HUES6 (cell line): ENCODE data around the gene SCN8A.

ENCODE experiments used
- H3K27ac ChIP-seq: 2 replicates; pipeline ENCODE4 v1.7.0; 2013; ENCODE audit warnings: low read depth, mild to moderate bottlenecking, low read length, inconsistent platforms
- H3K27me3 ChIP-seq: 2 replicates; pipeline ENCODE4 v1.6.1; 2013; ENCODE audit warnings: low read length; ENCODE audit not compliant: control insufficient read depth, insufficient read depth
- H3K36me3 ChIP-seq: 2 replicates; pipeline ENCODE4 v1.6.1; 2013; ENCODE audit warnings: low read length; ENCODE audit not compliant: control insufficient read depth, insufficient read depth
- H3K4me1 ChIP-seq: 2 replicates; pipeline ENCODE4 v1.6.1; 2013; ENCODE audit warnings: low read length; ENCODE audit not compliant: control insufficient read depth, insufficient read depth
- H3K4me3 ChIP-seq: 2 replicates; pipeline ENCODE4 v1.5.1; 2013; ENCODE audit warnings: low read depth, low read length
- H3K9ac ChIP-seq: one replicate; pipeline ENCODE4 v1.6.1; 2013; ENCODE audit warnings: mild to moderate bottlenecking, low read length
- H3K9me3 ChIP-seq: 2 replicates; pipeline ENCODE4 v1.6.1; 2013; ENCODE audit warnings: low read depth, low read length; ENCODE audit not compliant: control insufficient read depth, insufficient read depth

The SCN8A gene

DNA sequence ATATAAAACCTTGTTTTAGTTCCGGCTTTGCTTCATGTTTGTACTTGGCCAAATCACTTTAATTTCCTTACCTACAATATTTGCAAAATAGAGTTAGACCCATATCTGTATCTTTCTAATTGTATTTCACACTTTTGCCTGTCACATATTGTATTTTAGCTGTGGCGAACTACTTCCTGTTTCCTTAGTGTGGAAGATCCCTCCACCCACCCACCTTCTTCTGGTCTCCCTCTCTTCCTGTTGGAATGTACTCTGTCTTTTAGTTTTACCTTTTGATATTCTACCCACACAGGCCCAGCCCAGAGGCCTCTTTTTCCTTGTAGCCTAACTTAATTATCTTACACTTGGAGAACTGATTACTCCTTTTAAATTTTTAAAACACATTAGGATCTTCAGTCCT, 78.2 kb downstream of the SCN8A start:
- no peaks in the 10 kb centered on the region for H3K9me3 ChIP-seq
- H3K9ac ChIP-seq, result no peak overlapping the region
- no peak overlapping the region for H3K27ac ChIP-seq
- no peak overlapping the region for H3K4me3 ChIP-seq
- no peaks in the 10 kb centered on the region for H3K27me3 ChIP-seq
- peaks cover 17% of the 10 kb centered on the region for H3K4me1 ChIP-seq
- H3K36me3 ChIP-seq, result no peaks in the 10 kb centered on the region

- Histone ChIP-seq H3K4me3 (no peak overlapping the region), H3K9me3 (no peaks in the 10 kb centered on the region), H3K36me3 (no peaks in the 10 kb centered on the region), H3K27ac (no peak overlapping the region), H3K4me1 (peaks cover 17% of the 10 kb centered on the region), H3K27me3 (no peaks in the 10 kb centered on the region), H3K9ac (no peak overlapping the region)
These were observed 79.0 kb downstream of the SCN8A start for GRCh38 chr12:51669996-51670395.

GRCh38 chr12:51672334-51672733, 81.3 kb downstream of the SCN8A start:
- H3K9me3 ChIP-seq, result no peaks in the 10 kb centered on the region
- no peak overlapping the region for H3K4me3 ChIP-seq
- no peaks in the 10 kb centered on the region for H3K36me3 ChIP-seq
- H3K9ac ChIP-seq, result no peak overlapping the region
- peaks cover 6% of the 10 kb centered on the region for H3K4me1 ChIP-seq
- no peaks in the 10 kb centered on the region for H3K27me3 ChIP-seq
- H3K27ac ChIP-seq, result no peak overlapping the region

DNA sequence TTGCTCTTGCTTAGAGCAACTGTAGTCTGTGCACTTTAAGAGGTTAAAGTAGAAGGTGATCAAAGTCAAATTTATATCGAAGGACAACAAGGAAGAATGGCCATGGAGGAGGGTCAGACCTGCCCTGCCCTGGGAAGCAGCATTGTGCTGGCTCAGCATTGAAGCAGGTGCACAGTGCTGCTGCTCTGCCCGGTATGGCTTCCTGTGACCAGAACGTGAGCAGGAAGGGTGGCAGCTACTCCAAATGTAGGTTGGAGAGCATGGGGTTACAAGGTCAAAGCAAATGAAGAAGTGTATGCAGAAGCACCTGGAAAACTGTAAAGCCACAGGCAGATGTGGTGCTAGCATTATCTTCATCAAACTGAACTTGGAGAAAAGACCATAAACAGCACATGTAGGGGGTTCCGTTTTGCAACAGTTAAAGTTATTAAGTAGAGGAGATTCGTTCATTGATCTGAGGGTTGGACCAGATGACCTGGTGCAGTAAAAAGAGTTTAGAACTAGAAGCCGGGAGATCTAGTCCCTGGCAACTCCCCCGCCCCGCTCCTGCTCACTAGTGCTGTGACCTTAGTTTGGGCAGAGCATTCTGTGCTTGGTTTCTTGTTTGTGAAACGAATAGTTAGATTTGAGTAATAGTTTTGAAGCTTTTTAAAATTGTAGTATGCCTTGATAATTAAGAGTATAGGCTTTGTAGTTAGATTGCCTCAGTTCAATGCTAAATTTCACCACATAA, 84.2 kb downstream of the SCN8A start:
- Histone ChIP-seq H3K27ac (no peak overlapping the region), H3K36me3 (no peaks in the 10 kb centered on the region), H3K9ac (no peak overlapping the region)

DNA sequence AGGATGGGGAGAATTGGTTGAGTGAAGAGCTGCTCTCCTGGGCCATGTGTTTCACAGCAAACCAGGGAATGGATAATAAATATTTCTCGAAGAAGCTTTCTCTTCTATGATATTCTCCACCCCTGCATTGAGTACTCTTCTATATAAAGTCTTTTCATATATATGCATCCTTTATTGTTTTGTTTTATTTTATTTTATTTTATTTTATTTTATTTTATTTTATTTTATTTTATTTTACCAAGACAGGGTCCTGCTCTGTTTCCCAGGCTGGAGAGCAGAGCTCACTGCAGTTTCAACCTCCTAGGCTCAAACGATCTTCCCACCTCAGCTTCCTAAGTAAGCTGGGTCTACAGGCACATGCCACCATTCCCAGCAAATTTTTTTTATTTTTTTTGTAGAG, 85.8 kb downstream of the SCN8A start:
- Histone ChIP-seq H3K9ac (no peak overlapping the region), H3K36me3 (no peaks in the 10 kb centered on the region), H3K4me3 (no peak overlapping the region), H3K4me1 (peaks cover 11% of the 10 kb centered on the region), H3K9me3 (no peaks in the 10 kb centered on the region), H3K27ac (no peak overlapping the region), H3K27me3 (no peaks in the 10 kb centered on the region)

More for the DNA sequence above, 84.2 kb downstream of the SCN8A start:
- H3K4me1 ChIP-seq, result peaks cover 11% of the 10 kb centered on the region
- H3K27me3 ChIP-seq, result no peaks in the 10 kb centered on the region
- no peak overlapping the region for H3K4me3 ChIP-seq
- H3K9me3 ChIP-seq, result no peaks in the 10 kb centered on the region

- no peaks in the 10 kb centered on the region for H3K9me3 ChIP-seq
- H3K36me3 ChIP-seq, result no peaks in the 10 kb centered on the region
- no peak overlapping the region for H3K27ac ChIP-seq
- H3K4me1 ChIP-seq, result peaks cover 11% of the 10 kb centered on the region
- no peak overlapping the region for H3K4me3 ChIP-seq
- H3K27me3 ChIP-seq, result no peaks in the 10 kb centered on the region
- H3K9ac ChIP-seq, result no peak overlapping the region
These were observed 86.4 kb downstream of the SCN8A start for GRCh38 chr12:51677284-51677968.

- Histone ChIP-seq H3K4me3 (no peak overlapping the region), H3K9me3 (no peaks in the 10 kb centered on the region), H3K27ac (no peak overlapping the region), H3K36me3 (no peaks in the 10 kb centered on the region), H3K9ac (no peak overlapping the region), H3K27me3 (no peaks in the 10 kb centered on the region), H3K4me1 (peaks cover 11% of the 10 kb centered on the region)
These were observed 87.2 kb downstream of the SCN8A start for GRCh38 chr12:51678086-51678724.

- no peaks in the 10 kb centered on the region for H3K27me3 ChIP-seq
- H3K9ac ChIP-seq, result no peak overlapping the region
- no peaks in the 10 kb centered on the region for H3K36me3 ChIP-seq
- peaks cover 9% of the 10 kb centered on the region for H3K4me1 ChIP-seq
- H3K27ac ChIP-seq, result no peak overlapping the region
- H3K9me3 ChIP-seq, result no peaks in the 10 kb centered on the region
- no peak overlapping the region for H3K4me3 ChIP-seq
These were observed 91.9 kb downstream of the SCN8A start for GRCh38 chr12:51682981-51683380.

- H3K4me3 ChIP-seq, result no peak overlapping the region
- H3K9me3 ChIP-seq, result no peaks in the 10 kb centered on the region
- no peaks in the 10 kb centered on the region for H3K27me3 ChIP-seq
- H3K4me1 ChIP-seq, result peaks cover 8% of the 10 kb centered on the region
- no peaks in the 10 kb centered on the region for H3K36me3 ChIP-seq
- no peak overlapping the region for H3K9ac ChIP-seq
- no peak overlapping the region for H3K27ac ChIP-seq
These were observed 92.8 kb downstream of the SCN8A start for GRCh38 chr12:51683763-51684357.

GRCh38 chr12:51686727-51687126, 95.7 kb downstream of the SCN8A start:
- Histone ChIP-seq H3K9ac (no peak overlapping the region), H3K4me1 (peaks cover 8% of the 10 kb centered on the region), H3K36me3 (no peaks in the 10 kb centered on the region), H3K27me3 (no peaks in the 10 kb centered on the region), H3K27ac (no peak overlapping the region), H3K4me3 (no peak overlapping the region), H3K9me3 (no peaks in the 10 kb centered on the region)

DNA sequence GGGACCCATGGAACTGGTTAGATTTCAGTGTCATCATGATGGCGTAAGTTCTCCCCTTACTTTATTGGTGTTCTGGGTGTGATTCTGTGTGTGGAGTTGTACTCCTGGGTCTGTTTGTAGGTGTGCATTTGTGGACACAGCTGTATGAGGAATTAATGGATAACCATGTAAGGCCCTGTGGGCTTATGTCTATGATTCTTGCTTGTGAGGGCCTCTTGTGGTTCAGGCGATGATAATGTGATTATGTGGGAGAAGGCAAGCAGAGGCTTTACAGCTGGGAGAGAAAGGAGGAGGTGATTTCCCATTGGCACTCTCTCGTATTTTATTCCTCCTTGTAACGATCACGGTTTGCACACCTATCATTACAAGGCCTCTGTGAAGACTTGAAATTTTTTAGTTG, 96.1 kb downstream of the SCN8A start:
- Histone ChIP-seq H3K4me3 (no peak overlapping the region), H3K9me3 (no peaks in the 10 kb centered on the region), H3K27me3 (no peaks in the 10 kb centered on the region), H3K9ac (no peak overlapping the region), H3K27ac (no peak overlapping the region), H3K36me3 (no peaks in the 10 kb centered on the region), H3K4me1 (peaks cover 8% of the 10 kb centered on the region)
